Right lobe of liver (tissue), 6 donors: ENCODE results near the gene DPP6. TPM values are rescaled to one million over a fixed set of nuclear protein-coding genes. Genes with fewer than 3 reads are reported as not detected.

Experiments used
- ATAC-seq, 4 donors: fragments of 200-7000 bp; cut with Tn5 transposase; one replicate each; pipeline ENCODE4 v1.9.1; 2020; ENCODE audit warnings: mild to moderate bottlenecking in 4 of 4, moderate library complexity in 4 of 4
- DNase-seq, 3 donors: peaks; one replicate each; pipeline ENCODE4 v3.0.0-alpha.2; 2020
- H3K27ac ChIP-seq, 3 donors: fragments of 200-600 bp; one replicate each; pipeline ENCODE4 v1.8.0; 2022
- H3K27me3 ChIP-seq, 2 donors: fragments of 200-600 bp; one replicate each; pipeline ENCODE4 v1.8.0; 2022
- H3K36me3 ChIP-seq, 4 donors: fragments of 200-600 bp; sonication (generic) in 1 of 4; one replicate each; pipeline versions ENCODE4 v1.5.1 to v1.8.0; 2017 to 2022; ENCODE audit warnings: control low read depth in 1 of 4
- H3K4me1 ChIP-seq, 4 donors: fragments of 200-600 bp; sonication (generic) in 1 of 4; one replicate each; pipeline versions ENCODE4 v1.5.1 to v1.8.0; 2017 to 2022; ENCODE audit warnings: control low read depth in 1 of 4
- H3K4me3 ChIP-seq, 3 donors: fragments of 200-600 bp; one replicate each; pipeline ENCODE4 v1.8.0; 2022
- H3K9me3 ChIP-seq, 4 donors: fragments of 200-600 bp; sonication (generic) in 1 of 4; one replicate each; pipeline versions ENCODE4 v1.5.1 to v1.8.0; 2017 to 2022; ENCODE audit warnings: control low read depth in 1 of 4
- POLR2A ChIP-seq: fragments of 450-650 bp; IDR thresholded peaks from one replicate; pipeline ENCODE4 v1.6.1; 2017; ENCODE audit warnings: antibody characterized with exemption, mild to moderate bottlenecking
- WGBS: methylation state at CpG from one replicate; pipeline ENCODE4 v1.1.6; 2018; ENCODE audit warnings: low coverage, low lambda C conversion rate; ENCODE audit not compliant: insufficient coverage; ENCODE audit errors: missing lambda C conversion rate; 5-methylcytosine and 5-hydroxymethylcytosine counted together
- intact Hi-C, 2 donors: fragments of 100-400 bp; cut with DNase I; formaldehyde crosslinking; loops; one replicate each; pipeline versions ENCODE4 v1.11.2 to v1.14.1; 2022
- total RNA-seq, 6 experiments: library from RNA; depleted of rRNA in 2 of 6; stranded (reverse); fragments of >200 nt in 2 of 6; fragmentation: NEBNext Ultra II Directional in 3 of 6; extraction: Animal tissue kit (Norgen Biotek cat#: 25700) in 3 of 6; gene quantifications; one replicate each; pipeline versions ENCODE4 v1.1.0 to v1.2.4, GENCODE V29; 2016 to 2023
- TF ChIP-seq, protein P1 (sequence below), 4 donors: fragments of 200-600 bp in 3 of 4; fragments of 450-650 bp in 1 of 4; IDR thresholded peaks; one replicate each; pipeline versions ENCODE4 v1.5.1 to v1.8.0; 2016 to 2022; ENCODE audit warnings: antibody characterized with exemption in 4 of 4, mild to moderate bottlenecking in 2 of 4
- donor health status: DM: no; HTN: yes; CAD: no.
- donor health status: DM: no; HTN: no; CAD: no.
- donor health status: DM: no; HTN: no; CAD: no.
- donor health status: DM: no; HTN: yes; CAD: no.
- donor health status: DM: no; HTN: yes; CAD: no.

The DPP6 gene
- total RNA-seq, 6 experiments from 2014 or later = not detected

DNA sequence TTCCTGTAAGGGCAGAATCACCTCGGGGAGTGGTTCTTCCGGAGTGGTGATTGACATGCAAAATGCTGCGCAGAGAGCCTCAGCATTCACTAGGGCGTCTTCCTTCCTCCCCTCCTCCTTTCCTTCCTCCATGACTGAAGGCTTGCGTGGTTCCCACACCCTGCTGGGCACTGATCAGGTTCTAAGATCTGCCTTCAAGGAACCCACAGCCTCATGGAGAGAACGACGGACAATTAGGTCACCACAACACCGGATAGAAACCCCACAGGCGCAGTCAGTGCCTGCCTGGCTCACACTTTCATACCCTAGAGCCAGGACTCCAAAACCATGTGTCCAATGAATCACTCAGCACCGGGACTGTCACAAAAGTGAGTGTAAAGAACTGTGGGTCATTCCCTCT is 131.3 kb downstream of the DPP6 start:
- H3K27me3 ChIP-seq = no peaks in the 10 kb centered on the region
- H3K4me1 ChIP-seq = no peaks in the 10 kb centered on the region
- DNase-seq (no peak), ATAC-seq (no peak)
- H3K9me3 ChIP-seq = no peaks in the 10 kb centered on the region
- 27% methylated on average over 8 of the region's 10 CpGs for WGBS
- H3K36me3 ChIP-seq = no peaks in the 10 kb centered on the region
- TF ChIP-seq, protein P1, sequence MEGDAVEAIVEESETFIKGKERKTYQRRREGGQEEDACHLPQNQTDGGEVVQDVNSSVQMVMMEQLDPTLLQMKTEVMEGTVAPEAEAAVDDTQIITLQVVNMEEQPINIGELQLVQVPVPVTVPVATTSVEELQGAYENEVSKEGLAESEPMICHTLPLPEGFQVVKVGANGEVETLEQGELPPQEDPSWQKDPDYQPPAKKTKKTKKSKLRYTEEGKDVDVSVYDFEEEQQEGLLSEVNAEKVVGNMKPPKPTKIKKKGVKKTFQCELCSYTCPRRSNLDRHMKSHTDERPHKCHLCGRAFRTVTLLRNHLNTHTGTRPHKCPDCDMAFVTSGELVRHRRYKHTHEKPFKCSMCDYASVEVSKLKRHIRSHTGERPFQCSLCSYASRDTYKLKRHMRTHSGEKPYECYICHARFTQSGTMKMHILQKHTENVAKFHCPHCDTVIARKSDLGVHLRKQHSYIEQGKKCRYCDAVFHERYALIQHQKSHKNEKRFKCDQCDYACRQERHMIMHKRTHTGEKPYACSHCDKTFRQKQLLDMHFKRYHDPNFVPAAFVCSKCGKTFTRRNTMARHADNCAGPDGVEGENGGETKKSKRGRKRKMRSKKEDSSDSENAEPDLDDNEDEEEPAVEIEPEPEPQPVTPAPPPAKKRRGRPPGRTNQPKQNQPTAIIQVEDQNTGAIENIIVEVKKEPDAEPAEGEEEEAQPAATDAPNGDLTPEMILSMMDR (IDR thresholded peaks at IDR 0.05) = no peak
- TF ChIP-seq POLR2A = no peak
- intact Hi-C loops = no loop called here
- no peak overlapping the region for H3K4me3 ChIP-seq
- no peak overlapping the region for H3K27ac ChIP-seq

DNA sequence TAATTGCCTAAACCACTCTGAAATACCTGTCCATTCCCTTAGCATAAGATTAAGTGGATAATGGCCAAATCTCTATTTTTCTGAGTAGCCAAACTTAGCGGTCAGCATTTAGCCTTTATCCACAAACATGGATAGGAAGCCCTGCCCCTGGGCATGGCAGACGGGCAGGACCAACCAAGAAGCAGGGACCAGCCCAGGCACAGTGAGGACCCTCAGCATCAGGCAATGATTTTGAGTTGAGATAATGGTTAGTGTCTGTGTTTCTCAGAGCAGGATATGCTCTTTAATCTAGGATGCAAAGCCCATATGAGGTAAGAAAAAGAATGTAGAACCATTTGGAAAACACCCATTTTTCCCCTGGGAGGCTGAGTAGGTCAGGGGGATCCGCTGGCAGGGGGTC is 131.7 kb downstream of the DPP6 start:
- Histone ChIP-seq H3K27me3 (no peaks in the 10 kb centered on the region), H3K4me1 (no peaks in the 10 kb centered on the region)
- no peak for DNase-seq

DNA sequence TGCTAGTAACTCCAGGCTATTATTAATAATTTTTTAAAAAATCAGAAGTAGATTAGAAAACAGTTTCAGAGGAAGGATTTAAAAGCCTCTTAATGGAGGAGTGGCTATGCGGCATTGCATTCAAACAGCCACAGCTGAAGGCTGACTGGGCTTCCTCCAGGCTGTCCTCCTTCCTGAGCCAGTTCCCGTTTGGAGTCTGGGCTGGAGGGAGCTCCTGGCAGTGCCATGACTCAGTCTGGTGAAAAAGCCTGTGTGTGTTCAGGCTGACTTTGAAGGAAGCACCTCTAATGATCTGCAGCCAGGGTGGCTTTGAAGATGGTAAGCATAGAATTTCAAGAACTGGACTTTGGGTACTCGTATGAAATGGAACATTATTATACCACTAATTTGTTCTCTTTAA is 134.6 kb downstream of the DPP6 start:
- Histone ChIP-seq H3K27me3 (no peaks in the 10 kb centered on the region), H3K27ac (no peak overlapping the region), H3K9me3 (no peaks in the 10 kb centered on the region), H3K4me1 (no peaks in the 10 kb centered on the region), H3K4me3 (no peak overlapping the region), H3K36me3 (no peaks in the 10 kb centered on the region)
- 53% methylated on average over 3 of the region's 3 CpGs for WGBS
- ATAC-seq (no peak), DNase-seq (no peak)
- intact Hi-C loops = no loop called here
- TF ChIP-seq POLR2A = no peak
- TF ChIP-seq, protein P1 (IDR thresholded peaks at IDR 0.05) = no peak

More for the DNA sequence above, 131.7 kb downstream of the DPP6 start:
- TF ChIP-seq, protein P1 (IDR thresholded peaks at IDR 0.05) = no peak
- no peak for TF ChIP-seq POLR2A
- H3K9me3 ChIP-seq = no peaks in the 10 kb centered on the region
- no peaks in the 10 kb centered on the region for H3K36me3 ChIP-seq
- no peak overlapping the region for H3K4me3 ChIP-seq
- intact Hi-C loops = no loop called here
- H3K27ac ChIP-seq = no peak overlapping the region
- no peak for ATAC-seq
- WGBS = 47% methylated on average over 3 of the region's 3 CpGs

DNA sequence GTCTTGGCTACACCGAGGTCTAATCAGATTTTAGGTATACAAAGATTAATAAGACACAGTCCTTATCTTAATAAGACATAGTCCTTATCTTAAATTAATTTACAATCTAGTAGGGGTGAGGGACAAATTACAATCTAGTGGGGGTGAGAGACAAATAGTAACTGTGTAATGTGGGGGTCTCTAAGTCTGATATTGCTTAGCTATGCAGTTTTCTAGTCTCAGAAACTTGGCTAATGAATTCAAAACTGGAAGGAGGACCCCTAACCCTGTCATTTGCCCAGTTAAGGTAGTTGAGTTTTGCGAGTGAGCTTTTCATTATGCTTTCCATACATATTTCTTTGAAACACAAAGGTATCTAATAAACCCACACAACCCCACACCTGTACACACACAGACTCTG is 136.1 kb downstream of the DPP6 start:
- H3K27ac ChIP-seq = no peak overlapping the region
- H3K4me1 ChIP-seq = no peaks in the 10 kb centered on the region
- H3K27me3 ChIP-seq = no peaks in the 10 kb centered on the region
- 58% methylated on average over 2 of the region's 2 CpGs for WGBS
- H3K9me3 ChIP-seq = no peaks in the 10 kb centered on the region
- DNase-seq (no peak), ATAC-seq (no peak)
- no peaks in the 10 kb centered on the region for H3K36me3 ChIP-seq
- intact Hi-C loops = no loop called here
- no peak overlapping the region for H3K4me3 ChIP-seq
- TF ChIP-seq, protein P1 (IDR thresholded peaks at IDR 0.05) = no peak
- no peak for TF ChIP-seq POLR2A

DNA sequence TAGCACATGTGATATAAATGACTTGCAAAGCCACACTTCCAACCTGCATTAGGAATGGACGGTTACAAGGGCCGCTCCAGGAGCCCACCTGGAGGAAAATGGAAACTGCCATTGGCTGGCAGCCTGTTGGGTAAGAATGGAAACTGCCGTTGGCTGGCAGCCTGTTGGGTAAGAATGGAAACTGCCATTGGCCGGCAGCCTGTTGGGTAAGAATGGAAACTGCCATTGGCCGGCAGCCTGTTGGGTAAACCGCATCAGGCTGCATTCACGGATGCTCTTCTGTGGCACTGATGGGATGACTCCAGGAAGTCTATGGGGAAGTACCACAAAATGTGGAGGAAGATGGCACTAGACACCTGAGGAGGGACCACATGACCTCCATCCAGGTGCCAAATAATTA is 143.1 kb downstream of the DPP6 start:
- H3K4me1 ChIP-seq = no peaks in the 10 kb centered on the region
- no peaks in the 10 kb centered on the region for H3K9me3 ChIP-seq
- ATAC-seq = no peak
- no peak overlapping the region for H3K4me3 ChIP-seq
- no peaks in the 10 kb centered on the region for H3K27me3 ChIP-seq
- intact Hi-C loops = no loop called here
- 69% methylated on average over 7 of the region's 7 CpGs for WGBS
- H3K27ac ChIP-seq = no peak overlapping the region
- H3K36me3 ChIP-seq = no peaks in the 10 kb centered on the region
- no peak for TF ChIP-seq POLR2A
- TF ChIP-seq, protein P1 (IDR thresholded peaks at IDR 0.05) = no peak
- DNase-seq = no peak
